Neural progenitor cell (in vitro differentiated cells): ENCODE data around the gene POLR2L.

Experiments
- CTCF ChIP-seq: fragments of 200-600 bp; sonication (generic); IDR thresholded peaks from 2 replicates; pipeline ENCODE4 v1.5.1; 2017; ENCODE audit warnings: antibody characterized with exemption, mild to moderate bottlenecking
- EZH2 ChIP-seq: fragments of 200-600 bp; sonication (generic); IDR thresholded peaks from 2 replicates; pipeline ENCODE4 v1.6.1; 2017; ENCODE audit warnings: antibody characterized with exemption, mild to moderate bottlenecking, moderate library complexity

GRCh38 chr11:829847-830294 lies 12.5 kb downstream of the POLR2L start:
- no peak for TF ChIP-seq CTCF
- peak; percentile 67 for TF ChIP-seq EZH2
